ENCODE results near the gene ADAMTS17.

ADAMTS17 gene

DNA sequence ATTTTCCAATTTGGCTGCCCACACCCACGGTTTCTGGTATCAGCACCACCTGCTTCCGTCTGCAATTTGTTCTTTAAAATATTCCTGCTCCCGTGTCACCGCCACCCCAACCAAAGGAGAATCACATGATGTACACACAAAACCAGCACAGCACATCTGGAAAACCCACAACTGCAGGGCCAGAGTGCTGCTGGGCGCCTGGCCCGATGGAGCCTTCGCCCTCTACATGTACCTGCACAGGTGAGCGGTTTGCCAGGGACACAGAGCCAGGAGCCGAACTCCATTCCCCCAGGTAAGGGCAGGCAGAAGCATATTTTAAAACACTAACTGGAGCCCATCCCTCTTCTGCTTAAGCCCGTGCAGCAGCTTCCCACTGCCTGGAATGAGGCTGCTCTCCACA lies 75.6 kb downstream of the ADAMTS17 start:
- DNase-seq = no peak

DNA sequence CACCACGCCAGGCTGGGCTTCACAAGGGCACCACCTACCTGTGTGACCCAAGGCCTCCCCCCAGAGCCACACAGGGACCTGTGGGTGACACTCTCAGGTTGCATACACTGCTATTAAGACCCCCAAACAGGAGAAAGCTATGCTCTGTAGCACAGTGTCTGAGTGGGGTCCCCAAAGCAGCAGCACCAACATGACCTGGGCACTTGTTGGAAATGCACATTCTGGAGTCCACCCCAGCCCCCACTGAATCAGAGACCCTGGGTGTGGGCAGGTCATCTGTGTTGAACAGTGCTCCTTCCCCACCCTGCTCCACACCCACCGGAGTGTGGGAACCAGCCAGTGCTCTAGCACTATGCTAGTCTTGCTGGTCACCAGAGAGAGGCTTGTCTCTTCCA lies 76.1 kb downstream of the ADAMTS17 start:
- no peak for DNase-seq

DNA sequence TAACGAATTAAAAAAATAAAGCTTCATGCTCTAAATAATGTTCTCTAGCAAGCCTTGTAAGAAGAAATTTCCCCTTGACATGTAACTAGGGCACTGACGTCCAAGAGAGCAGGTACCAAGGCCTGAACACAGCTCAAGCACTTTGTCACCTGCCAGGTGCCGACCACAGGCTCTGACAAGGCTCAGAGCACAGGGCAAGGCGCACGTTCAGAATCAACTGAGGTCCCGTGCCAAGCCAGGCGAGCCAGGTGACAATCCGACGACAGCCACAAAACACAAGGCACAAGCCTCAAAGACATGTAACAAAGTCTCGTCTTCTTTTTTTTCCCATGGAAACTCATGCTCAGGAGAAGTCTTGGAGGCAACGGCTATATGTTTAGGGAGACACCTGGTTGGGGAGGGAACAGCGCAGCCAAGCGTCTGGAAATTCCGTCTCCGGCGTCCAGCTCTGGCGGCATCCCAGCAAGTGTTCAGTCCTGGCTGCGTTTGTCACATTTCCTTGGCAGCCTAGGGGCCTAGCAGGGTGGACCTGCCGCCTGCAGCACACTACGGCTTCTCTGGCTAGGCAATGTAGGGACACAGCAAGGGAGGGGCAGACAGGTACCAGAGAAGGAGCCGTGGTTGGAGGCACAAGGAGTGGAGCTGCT lies 76.7 kb downstream of the ADAMTS17 start:
- DNase-seq = no peak

DNA sequence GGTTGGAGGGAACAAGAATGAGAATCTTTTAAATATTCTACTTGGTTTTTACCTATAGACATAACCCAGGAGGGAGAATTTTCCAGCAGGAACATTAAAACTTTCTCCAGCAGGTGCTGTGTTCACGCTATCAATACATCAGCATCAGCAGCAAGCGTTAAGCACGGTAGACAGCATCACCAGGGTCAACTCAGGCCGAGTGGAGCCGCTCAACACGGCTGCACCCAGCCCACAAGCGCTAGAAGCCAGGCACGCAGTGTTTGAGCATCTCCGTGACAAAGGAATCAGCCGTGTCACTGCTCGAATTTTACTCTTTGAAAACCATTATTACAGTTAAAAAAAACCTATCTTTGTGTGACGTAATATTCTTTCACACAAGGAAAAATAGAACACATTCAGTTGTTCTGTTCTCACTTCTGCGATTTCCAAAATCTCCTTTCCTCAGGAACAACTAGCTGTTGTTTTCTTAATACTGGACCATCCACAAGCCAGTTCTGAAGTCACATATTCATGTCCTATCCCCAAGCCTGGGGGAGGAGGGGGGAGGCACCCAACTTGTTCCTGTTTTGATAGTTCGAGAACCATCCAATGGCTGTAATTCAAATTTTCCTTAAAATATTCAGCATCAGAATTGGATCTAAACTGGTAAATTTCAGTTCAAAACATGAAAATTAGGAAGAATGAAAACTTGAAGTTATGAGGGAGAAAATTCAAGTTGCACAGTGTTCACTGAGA lies 77.9 kb downstream of the ADAMTS17 start:
- no peak for DNase-seq

DNA sequence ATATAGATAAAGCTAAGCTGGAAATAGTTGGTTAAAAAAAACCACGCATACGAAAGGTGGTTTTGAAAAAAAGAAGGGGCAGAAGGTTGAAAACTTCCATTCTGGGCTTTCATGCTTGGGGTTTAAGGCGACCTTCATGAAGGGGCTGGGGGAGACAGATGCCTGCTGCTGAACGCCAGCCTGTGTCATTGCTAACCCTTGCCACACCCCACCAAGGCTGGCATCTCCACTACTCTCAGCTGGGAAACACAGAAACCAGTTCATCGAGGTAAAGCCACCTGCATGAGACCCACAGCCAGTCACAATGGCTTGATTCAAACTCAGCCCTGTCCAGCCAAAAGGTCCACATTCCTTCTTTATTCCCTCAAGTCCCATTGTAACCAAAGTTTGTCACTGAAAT lies 78.7 kb downstream of the ADAMTS17 start:
- DNase-seq = no peak

DNA sequence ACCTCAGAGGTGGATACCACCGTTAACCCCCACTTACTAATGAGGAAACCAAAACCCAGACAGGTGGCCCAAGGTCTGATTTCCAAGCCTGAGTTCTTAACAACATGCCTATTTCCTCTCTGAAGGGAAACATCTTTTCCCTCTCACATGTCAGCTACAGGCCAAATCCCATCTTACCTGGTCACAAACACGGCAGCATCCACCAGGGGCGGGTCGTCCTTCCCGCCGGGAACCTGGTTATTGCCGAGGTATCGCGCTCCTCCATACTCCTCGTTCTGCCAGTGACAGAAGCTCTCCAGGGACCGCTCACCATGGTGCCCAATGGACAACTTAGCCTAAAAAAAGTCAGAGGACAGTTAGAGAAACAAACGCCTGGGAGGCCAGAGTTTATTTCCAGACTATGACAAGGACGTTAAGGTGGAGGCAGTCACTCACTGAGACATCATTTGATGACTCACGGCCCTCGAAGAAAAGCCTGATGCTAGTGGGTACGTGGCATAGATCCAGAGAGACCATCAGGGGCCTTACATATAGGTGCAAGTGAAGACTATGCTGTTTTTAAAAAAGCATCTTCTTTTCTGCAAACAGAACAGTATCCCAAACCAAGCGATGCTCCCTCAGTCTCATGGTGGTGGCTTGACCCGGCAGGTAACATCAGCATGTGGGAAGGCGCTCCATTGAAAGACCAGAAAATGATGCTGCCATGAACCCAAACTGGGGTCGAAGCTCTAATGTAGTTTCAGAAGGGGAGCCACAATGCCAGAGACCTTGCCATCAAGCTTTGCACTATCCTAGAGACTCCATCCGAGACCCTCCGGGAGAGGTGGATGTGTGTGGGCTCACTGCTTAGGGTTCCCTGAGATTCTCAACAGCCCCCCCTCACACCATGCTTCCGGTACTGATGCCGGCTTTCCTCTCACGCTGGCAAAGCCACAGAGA lies 80.2 kb downstream of the ADAMTS17 start:
- DNase-seq = no peak

DNA sequence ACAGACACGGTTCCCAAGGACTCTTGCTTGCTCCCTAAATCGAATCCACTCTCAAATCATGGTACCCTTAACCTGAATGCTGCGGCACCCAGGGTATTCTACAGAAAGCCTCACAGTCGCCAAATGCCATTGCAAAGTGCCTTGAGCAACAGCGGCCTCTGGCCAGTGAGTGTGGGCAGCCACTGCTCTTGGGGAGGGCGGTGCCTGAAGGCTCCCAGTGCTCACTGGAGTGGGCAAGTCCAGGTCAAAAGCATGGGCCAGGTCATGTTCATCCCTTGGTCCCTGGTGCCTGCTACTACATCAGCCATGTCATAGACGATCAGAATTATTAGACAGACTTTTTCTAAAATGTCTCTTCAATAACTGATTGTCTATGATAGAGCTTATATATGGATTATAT lies 82.5 kb downstream of the ADAMTS17 start:
- DNase-seq = no peak

DNA sequence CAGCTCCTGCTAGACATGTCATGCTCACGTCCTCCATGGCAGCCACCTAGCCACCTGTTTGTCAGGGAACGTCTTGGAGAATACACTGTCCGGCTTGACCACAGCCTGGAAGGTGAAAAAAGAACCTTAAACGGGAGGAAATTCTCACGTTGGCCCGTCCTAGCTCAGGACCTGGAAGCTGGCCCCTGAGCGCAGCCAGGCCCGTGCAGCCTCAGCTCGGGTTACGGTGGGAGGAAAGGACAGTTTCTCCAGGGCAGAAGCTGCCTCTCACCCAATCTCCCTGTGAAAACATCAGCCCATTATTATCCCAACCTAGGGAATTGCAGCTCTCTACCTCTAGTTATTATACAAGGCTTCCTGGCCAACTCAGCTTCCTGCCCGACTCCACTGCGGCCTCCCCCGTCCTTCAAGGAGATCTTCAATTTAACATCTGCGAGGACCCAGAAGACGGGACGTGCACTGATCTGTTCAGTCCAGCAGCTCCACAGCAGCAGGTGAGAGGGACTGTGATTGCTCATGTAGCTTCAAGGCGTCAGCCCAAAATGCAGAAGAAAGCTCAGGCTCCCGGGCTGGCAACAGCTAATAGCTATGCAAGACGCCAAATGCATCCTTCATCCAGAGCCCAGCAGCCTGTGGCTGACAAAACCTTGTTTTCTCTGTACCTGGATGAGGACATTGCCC lies 84.7 kb downstream of the ADAMTS17 start:
- no peak for DNase-seq

DNA sequence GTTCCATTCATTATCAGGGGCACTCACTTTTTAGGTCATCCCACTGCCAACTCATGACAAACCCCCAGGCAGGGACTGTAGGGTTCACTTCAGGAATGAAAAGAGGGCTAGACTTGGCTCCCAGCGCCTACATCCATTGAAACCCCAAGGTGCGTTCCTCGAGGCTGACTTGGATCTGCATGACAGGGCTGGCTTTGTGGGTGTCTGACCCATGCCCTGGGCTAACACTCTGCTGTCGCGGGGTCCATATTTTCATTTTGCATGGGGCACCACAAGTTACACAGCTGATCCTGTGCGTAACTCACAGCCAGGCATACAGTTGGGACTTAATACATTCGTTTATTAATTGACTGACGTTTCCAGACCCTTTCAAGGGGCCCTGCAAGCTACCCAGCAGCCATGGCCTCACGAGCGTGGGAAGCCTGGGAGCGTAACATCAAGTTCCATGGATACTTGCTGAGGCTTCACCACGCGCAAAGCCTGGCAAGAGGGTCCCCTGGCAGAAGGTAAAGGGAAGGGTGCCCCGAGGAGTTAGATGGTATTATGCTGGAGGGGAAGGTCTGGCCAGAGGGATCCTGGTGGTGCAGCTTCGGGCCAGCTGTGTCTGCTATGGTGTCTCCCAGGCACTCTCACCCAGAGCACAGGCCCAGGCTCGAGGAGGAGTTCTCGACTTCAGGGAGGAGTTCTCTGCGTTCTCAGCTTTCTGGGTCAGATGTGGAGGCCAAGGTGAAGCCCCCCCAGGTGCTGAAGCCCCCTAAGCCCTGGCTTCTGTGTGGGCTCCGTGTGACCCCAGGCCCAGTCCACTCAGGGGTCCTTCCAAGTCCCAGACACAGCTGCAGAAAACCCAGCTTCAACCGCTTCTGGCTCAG lies 85.4 kb downstream of the ADAMTS17 start:
- DNase-seq = no peak

DNA sequence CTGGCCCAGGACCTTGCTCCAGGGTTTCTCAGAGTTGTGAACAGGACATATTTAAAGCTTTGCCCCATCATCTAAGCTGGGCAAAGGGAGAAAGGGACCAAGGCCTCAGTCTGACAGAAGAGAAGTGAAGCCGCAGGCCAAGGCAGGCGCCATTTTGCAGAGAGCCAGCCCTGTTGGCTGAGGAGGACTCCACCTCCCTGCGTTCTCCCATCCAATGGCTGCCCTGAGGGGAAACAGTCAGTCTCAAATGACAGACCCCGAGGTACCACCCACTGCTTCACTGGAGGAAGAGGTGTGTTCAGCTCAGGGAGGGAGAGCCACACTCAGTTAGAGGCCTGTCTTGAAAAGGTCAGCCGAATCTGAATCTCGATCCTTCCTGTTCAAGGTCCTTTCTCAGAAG lies 86.1 kb downstream of the ADAMTS17 start:
- DNase-seq = no peak

DNA sequence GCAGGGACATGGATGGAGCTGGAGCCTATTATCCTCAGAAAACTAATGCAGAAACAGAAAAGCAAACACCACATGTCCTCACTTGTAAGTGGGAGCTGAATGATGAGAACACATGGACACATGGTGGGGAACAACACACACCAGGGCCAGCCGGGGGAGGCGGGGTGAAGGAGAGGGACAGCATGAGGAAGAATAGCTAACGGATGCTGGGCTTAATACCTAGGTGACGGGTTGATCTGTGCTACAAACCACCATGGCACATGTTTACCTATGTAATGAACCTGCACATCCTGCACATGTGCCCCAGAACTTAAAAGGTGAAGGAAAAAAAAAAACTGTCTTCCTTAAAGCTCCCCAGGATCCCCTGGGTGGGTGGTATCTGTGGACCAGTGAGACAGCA lies 87.1 kb downstream of the ADAMTS17 start:
- DNase-seq = no peak

DNA sequence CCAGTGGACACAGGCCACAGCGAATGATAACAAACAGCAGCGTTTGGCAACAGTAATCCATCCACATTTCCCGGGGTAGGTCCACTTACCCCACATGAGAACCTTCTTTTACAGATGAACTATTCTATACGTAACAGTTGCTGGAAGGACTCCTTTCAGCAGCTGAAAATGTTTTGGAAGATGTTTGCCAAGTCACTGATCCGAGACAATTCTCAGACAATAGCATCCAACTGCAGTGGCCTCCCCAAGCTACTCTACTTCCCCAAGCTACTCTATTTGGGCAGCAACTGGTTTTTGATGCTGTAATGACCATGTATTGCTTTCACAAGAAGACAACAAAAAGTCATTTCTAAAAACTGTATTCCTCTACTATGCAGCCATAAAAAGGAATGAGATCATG lies 87.5 kb downstream of the ADAMTS17 start:
- no peak for DNase-seq

DNA sequence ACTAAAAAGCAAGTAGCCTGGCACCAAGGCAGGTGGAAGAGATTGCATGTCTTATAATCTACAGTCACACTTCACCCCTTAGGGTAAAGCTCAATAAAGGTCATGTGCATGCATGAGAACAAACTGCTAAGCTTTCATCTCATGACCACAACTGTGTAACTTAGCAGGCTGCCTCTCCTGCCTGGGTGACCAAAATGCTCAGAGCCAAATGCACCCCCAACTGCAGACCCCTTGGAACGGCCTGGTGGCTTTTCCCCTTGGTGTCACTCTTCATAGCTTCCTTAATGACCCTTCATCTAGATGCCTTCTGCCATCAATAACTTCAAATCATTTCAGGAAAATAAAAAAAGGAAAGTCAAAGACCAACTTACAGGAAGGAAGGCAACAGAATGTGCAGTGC lies 88.1 kb downstream of the ADAMTS17 start:
- DNase-seq = no peak

DNA sequence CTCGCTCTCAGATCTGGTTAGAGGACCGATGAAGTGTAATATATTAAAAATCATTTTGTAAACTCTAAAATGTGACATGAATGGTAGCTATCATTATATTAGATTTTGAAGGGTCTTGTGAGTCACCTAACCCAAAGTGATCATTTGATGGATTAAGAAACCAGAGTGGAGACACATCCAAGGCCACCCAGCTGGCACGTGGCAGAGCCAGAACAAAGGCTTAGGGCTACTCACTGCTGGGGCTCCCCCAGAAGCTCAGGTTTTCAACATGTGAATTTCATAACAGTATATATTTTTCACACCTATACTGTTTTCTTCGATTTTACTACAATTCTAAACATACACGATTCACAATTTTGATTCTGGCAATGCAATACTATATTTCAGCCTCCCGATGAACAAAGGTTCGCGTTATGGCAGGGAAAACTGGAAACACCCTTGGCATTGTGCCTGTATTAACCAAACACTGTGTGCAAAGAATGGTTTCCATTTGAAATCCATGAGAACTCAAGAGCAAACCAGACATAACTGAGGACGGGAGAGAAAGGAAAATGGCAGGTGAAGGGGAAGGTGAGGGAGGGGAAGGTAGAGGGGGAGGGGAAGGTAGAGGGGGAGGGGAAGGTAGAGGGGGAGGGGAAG lies 88.9 kb downstream of the ADAMTS17 start:
- no peak for DNase-seq

DNA sequence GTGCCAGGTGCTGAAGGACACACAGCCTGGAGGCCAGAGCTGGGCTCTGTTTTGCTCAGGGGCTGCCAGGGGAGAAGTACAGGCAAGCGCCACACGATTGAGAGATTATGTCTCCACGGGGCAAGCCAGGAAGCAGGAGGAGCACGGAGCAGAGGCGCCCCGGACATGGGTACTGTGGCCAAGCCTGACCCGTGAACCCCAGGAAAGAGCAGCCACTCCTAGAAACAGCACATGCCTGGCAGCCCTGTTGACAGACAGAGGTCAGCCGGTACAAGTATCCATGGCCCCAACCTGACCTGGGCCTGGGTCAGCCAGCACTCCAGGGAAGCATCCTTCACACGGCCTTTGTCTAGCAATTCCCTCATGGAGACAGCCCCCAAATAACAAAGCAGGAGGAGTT lies 89.4 kb downstream of the ADAMTS17 start:
- no peak for DNase-seq

DNA sequence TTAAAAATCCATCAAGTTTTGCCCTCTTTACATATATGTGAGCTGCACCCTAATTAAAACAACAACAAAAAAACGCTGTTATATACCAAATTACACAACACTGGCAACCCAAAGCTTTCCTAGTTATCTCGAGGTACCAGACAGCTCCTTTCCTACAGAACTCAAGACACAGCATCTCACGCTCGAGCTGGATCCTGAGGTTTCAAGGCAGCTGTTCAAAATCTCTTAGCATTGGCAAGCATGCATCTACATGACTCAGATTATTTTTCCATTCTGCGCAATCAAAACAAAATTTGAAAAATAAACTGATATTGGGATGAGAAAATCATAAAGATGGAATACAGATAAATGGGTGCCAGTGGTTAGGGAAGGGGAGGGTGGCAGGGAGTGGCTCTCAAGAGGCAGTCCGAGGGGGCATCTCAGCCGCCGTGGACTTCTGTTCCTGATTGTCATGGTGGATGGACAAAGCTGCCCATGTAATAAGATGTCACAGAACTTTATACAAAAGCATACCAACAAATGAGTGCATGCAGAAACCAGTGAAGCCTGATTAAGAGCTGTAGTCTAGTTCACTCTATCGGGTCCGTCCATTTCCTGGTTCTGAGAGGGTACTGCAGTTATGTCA lies 91.5 kb downstream of the ADAMTS17 start:
- DNase-seq = no peak

DNA sequence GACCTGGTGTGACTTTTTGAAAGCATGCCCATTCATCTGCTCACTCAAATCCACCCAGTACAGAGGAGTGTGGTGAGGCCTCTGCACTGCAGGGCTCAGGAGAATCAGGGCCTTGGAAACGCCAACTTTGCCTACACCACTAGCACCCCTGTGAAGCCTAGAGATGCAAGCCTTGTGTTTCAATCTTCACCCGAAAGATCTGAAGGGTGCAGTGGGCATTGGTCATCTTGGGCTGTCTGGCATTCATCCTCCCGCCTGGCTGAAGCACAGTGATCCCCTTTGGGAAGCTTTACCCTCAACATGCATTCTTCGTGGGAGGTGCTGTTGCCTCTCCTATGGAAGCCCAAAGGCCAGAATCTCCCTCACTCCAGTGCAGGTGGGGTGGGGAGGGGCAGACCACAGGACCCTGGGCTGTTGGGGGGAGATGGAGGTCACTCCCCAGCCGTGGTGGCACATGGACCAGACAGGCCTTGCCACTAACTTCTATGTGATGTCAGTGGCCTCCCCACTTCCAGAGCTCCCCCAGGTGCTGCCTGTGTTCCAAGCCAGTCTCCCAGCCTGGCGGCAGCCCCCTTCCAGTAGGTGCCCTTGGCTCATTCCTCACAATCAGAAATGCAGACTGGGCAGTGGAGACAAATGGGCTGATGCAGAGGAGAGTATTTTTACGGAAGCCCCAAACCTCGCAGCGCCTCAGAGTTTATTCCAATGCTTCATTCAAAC lies 92.5 kb downstream of the ADAMTS17 start:
- DNase-seq = no peak

DNA sequence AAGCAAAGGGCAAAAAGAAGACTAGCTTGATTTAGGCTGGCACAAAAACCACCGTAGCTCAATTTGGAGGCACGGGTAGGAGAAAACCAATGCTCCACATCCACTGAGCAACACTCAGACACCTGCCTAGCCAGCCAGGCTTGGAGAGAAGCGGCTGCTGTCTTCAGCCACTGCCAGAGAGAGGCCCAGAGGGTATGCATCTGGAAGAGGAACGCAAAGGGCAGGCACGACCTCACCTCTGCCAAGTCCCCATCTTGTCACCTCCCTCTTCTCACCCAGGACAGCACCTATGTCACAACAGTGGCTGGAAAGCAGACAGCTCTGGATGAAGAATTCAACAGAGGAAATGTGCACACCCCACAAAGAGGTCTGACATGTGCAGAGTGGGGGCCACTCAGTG lies 93.5 kb downstream of the ADAMTS17 start:
- DNase-seq = no peak

DNA sequence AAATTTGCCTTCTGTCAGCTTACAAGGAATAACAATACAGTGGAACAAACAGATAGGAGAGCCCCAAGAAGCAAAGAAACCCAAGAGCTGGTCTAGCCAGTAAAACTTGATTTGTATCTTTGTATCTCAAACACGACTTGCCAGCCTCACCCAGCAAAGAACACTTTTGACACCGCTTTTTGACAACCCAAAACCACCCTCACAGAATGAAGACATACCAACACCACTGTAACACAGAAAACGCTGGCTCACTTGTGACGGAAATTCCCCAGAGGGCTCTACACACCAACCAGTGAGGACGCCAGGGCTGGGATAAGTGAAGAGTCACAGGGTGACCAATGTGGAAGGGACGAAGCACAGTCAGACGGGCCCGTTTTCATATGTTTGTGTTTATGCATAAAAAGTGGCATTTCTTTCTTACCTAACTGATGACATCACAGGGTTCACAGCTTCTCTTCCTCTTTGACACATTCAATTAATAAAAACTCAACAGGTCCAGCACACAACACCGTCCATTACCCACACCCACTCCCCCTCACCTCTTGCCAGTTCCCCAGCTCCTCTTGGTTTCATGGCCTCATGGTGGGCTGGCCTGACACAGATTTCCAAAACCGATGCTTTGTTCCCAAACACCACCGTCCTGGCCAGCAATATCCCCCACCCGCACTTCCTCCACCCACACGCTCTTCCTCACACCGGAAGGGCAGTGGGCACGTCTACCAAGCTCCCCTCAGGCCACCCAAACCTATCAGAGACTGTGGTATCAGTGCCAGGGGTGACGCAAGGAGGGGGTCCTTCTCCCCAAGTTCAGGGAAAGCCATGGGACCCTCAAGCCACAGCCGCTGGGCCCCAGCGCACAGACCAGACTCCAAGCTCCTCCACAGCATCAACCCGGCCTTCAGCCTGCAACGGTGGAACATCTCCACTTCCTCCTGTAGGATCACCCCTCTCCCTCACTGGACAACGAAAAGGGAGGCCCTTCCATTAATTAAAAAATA lies 94.2 kb downstream of the ADAMTS17 start:
- DNase-seq = no peak

All from SHP77 treated with DMSO at 0.1 percent for 48 hours (cell line).